Gastrocnemius medialis (tissue), 4 donors: ENCODE data around the gene ZNF326. TPM values are rescaled to one million over a fixed set of nuclear protein-coding genes. Genes with fewer than 3 reads are reported as not detected.

ENCODE experiments used
- ATAC-seq, 2 donors: fragments of 150-250 bp; one replicate each; pipeline ENCODE4 v1.9.1; 2016
- DNase-seq, 2 donors: peaks; one replicate each; pipeline ENCODE4 v3.0.0-alpha.2; 2019
- H3K27ac ChIP-seq, 4 donors: fragments of 200-600 bp; sonication (generic); 1 replicate in 1 of 4; 2 replicates in 3 of 4; pipeline ENCODE4 v1.5.1; 2016 to 2018; ENCODE audit warnings: mild to moderate bottlenecking in 2 of 4, moderate library complexity in 1 of 4
- H3K27me3 ChIP-seq, 3 donors: fragments of 200-600 bp; sonication (generic) in 2 of 3; 1 replicate in 1 of 3; 2 replicates in 2 of 3; pipeline versions ENCODE4 v1.5.1 to v1.6.0; 2016 to 2019; ENCODE audit warnings: mild to moderate bottlenecking in 1 of 3, moderate library complexity in 1 of 3
- H3K36me3 ChIP-seq, 2 donors: fragments of 200-600 bp; sonication (generic) in 1 of 2; one replicate each; pipeline ENCODE4 v1.5.1; 2017 to 2018
- H3K4me1 ChIP-seq, 2 donors: fragments of 200-600 bp; sonication (generic) in 1 of 2; one replicate each; pipeline ENCODE4 v1.5.1; 2016 to 2017; ENCODE audit warnings: mild to moderate bottlenecking in 2 of 2
- H3K4me3 ChIP-seq, 4 donors: fragments of 200-600 bp; sonication (generic) in 3 of 4; 1 replicate in 1 of 4; 2 replicates in 3 of 4; pipeline ENCODE4 v1.5.1; 2016 to 2019; ENCODE audit warnings: mild to moderate bottlenecking in 2 of 4
- H3K9me3 ChIP-seq, 3 donors: fragments of 200-600 bp; sonication (generic) in 2 of 3; 1 replicate in 1 of 3; 2 replicates in 2 of 3; pipeline ENCODE4 v1.5.1; 2016 to 2019
- CTCF ChIP-seq, 5 experiments: fragments of 450-650 bp in 3 of 5; fragments of 200-600 bp in 2 of 5; sonication (generic) in 2 of 5; IDR thresholded peaks in 4 of 5; conservative IDR thresholded peaks in 1 of 5; 1 replicate in 4 of 5; 2 replicates in 1 of 5; pipeline ENCODE4 v1.5.1; 2016 to 2019; ENCODE audit warnings: antibody characterized with exemption in 5 of 5, mild to moderate bottlenecking in 3 of 5, moderate library complexity in 3 of 5
- POLR2A ChIP-seq, 2 donors: fragments of 450-650 bp; IDR thresholded peaks; one replicate each; pipeline ENCODE4 v1.6.1; 2017; ENCODE audit warnings: antibody characterized with exemption in 2 of 2, mild to moderate bottlenecking in 2 of 2, moderate library complexity in 2 of 2
- in situ Hi-C, 4 donors: fragments of 200-750 bp; cut with MboI; loops; one replicate each; pipeline versions ENCODE4 v1.15.0 to v1.8.0; 2017; ENCODE audit warnings: low sequenced_read_pairs in 4 of 4
- intact Hi-C: fragments of 100-400 bp; cut with DNase I; formaldehyde crosslinking; loops from one replicate; pipeline ENCODE4 v1.15.1; 2023; ENCODE audit warnings: low total_unique reads
- total RNA-seq, 4 donors: library from RNA; depleted of rRNA; stranded (reverse); fragments of >200 nt; gene quantifications; one replicate each; pipeline versions ENCODE4 v1.1.0 to v1.2.3, GENCODE V29; 2016

ZNF326 gene
- total RNA-seq, 4 donors from 2014 or later, result 5.8 to 10.8 (median 9.2) TPM

- in situ Hi-C loops, result loop anchor here in 1 of 4 donors (10.0 kb wide), 1 partner anchor 152 kb away; no protein-coding TSS in a partner anchor
- Histone ChIP-seq H3K27ac (no peak overlapping the region), H3K4me3 (no peak overlapping the region), H3K4me1 (peaks cover 0 to 2% of the 10 kb centered on the region in 2 donors), H3K36me3 (no peaks in the 10 kb centered on the region), H3K9me3 (no peaks in the 10 kb centered on the region), H3K27me3 (no peaks in the 10 kb centered on the region)
- no peak for ATAC-seq
- no peak for DNase-seq
- intact Hi-C loops, result no loop called here
- TF ChIP-seq CTCF (IDR thresholded peaks at IDR 0.05 in 4 of 5, conservative IDR thresholded peaks at IDR 0.05 in 1 of 5) (no peak), POLR2A (IDR thresholded peaks at IDR 0.05) (no peak)
Observed at GRCh38 chr1:89957107-89957506, 37.8 kb upstream of the ZNF326 start.

- in situ Hi-C loops, result loop anchor here in 1 of 4 donors (10.0 kb wide), 1 partner anchor 154 kb away; no protein-coding TSS in a partner anchor
- no peak for DNase-seq
- Histone ChIP-seq H3K9me3 (no peaks in the 10 kb centered on the region), H3K36me3 (no peaks in the 10 kb centered on the region), H3K27me3 (no peaks in the 10 kb centered on the region), H3K4me1 (peaks cover 0 to 2% of the 10 kb centered on the region in 2 donors), H3K4me3 (no peak overlapping the region), H3K27ac (no peak overlapping the region)
- ATAC-seq, result no peak
- TF ChIP-seq CTCF (IDR thresholded peaks at IDR 0.05 in 4 of 5, conservative IDR thresholded peaks at IDR 0.05 in 1 of 5) (no peak), POLR2A (IDR thresholded peaks at IDR 0.05) (no peak)
- intact Hi-C loops, result no loop called here
Observed at GRCh38 chr1:89958851-89959654, 35.9 kb upstream of the ZNF326 start.

GRCh38 chr1:89959719-89960118 is 35.2 kb upstream of the ZNF326 start:
- H3K27ac ChIP-seq, result no peak overlapping the region
- no peak overlapping the region for H3K4me3 ChIP-seq
- H3K9me3 ChIP-seq, result no peaks in the 10 kb centered on the region
- peaks cover 0 to 2% of the 10 kb centered on the region in 2 donors for H3K4me1 ChIP-seq
- H3K27me3 ChIP-seq, result no peaks in the 10 kb centered on the region
- TF ChIP-seq POLR2A (IDR thresholded peaks at IDR 0.05), result no peak
- no peak for TF ChIP-seq CTCF (IDR thresholded peaks at IDR 0.05 in 4 of 5, conservative IDR thresholded peaks at IDR 0.05 in 1 of 5)
- ATAC-seq, result no peak
- in situ Hi-C loops (loop anchor here in 1 of 4 donors (10.0 kb wide), 1 partner anchor 155 kb away; no protein-coding TSS in a partner anchor), intact Hi-C loops (no loop called here)
- DNase-seq, result no peak
- no peaks in the 10 kb centered on the region for H3K36me3 ChIP-seq

- TF ChIP-seq CTCF (IDR thresholded peaks at IDR 0.05 in 4 of 5, conservative IDR thresholded peaks at IDR 0.05 in 1 of 5) (no peak), POLR2A (IDR thresholded peaks at IDR 0.05) (no peak)
- in situ Hi-C loops, result no loop called here
- no peak for ATAC-seq
Observed at GRCh38 chr1:89962024-89962741, 32.7 kb upstream of the ZNF326 start.

More at GRCh38 chr1:89962024-89962741, 32.7 kb upstream of the ZNF326 start:
- H3K4me1 ChIP-seq, result peaks cover 0 to 2% of the 10 kb centered on the region in 2 donors
- H3K36me3 ChIP-seq, result no peaks in the 10 kb centered on the region
- no peaks in the 10 kb centered on the region for H3K27me3 ChIP-seq
- DNase-seq, result no peak
- intact Hi-C loops, result no loop called here
- H3K9me3 ChIP-seq, result no peaks in the 10 kb centered on the region
- H3K4me3 ChIP-seq, result no peak overlapping the region
- H3K27ac ChIP-seq, result no peak overlapping the region
